HG03342 (cell line): ENCODE data around the gene RPS15.

Experiments used
- ATAC-seq: cut with Tn5 transposase; IDR thresholded peaks from one replicate; pipeline ENCODE4 v1.9.1; 2021; ENCODE audit warnings: mild to moderate bottlenecking, moderate library complexity; ENCODE audit not compliant: unreplicated experiment

The RPS15 gene

GRCh38 chr19:1401889-1402217 is 36.3 kb upstream of the RPS15 start:
- ATAC-seq = no peak

- no peak for ATAC-seq
Observed at GRCh38 chr19:1402411-1403070, 35.7 kb upstream of the RPS15 start.

GRCh38 chr19:1406774-1407527 is 31.2 kb upstream of the RPS15 start:
- peak; percentile 67 for ATAC-seq

GRCh38 chr19:1407528-1408299 is 30.5 kb upstream of the RPS15 start, which contains the start of gene DAZAP1:
DAZAP1 (plus strand) TSS chr19:1407586; CDS start chr19:1407774, 188 bp downstream.
- peak; percentile 32 for ATAC-seq

- no peak for ATAC-seq
Observed at GRCh38 chr19:1408300-1409203, 29.6 kb upstream of the RPS15 start.

GRCh38 chr19:1409204-1410005 is 28.8 kb upstream of the RPS15 start:
- ATAC-seq = no peak

- ATAC-seq = no peak
Observed at GRCh38 chr19:1410136-1410786, 27.9 kb upstream of the RPS15 start.

GRCh38 chr19:1410789-1411188 is 27.4 kb upstream of the RPS15 start:
- ATAC-seq = no peak

GRCh38 chr19:1411255-1412191 is 26.7 kb upstream of the RPS15 start:
- ATAC-seq = no peak

GRCh38 chr19:1412323-1412923 is 25.8 kb upstream of the RPS15 start:
- ATAC-seq = no peak

GRCh38 chr19:1412995-1413800 is 25.0 kb upstream of the RPS15 start:
- no peak for ATAC-seq

GRCh38 chr19:1416014-1416841 is 22.0 kb upstream of the RPS15 start:
- no peak for ATAC-seq

- ATAC-seq = no peak
Observed at GRCh38 chr19:1417145-1417544, 21.1 kb upstream of the RPS15 start.

- no peak for ATAC-seq
Observed at GRCh38 chr19:1417681-1418495, 20.3 kb upstream of the RPS15 start.

GRCh38 chr19:1418496-1418775 is 19.8 kb upstream of the RPS15 start:
- ATAC-seq = no peak
